Activated naive CD8-positive, alpha-beta T cell treated with anti-CD3 and anti-CD28 coated beads, Interleukin-2, amount 10 ng/mL, durations not matched to agents 7 days and 5 days (primary cell): ENCODE results near the gene TNFAIP1. TPM values are rescaled to one million over a fixed set of nuclear protein-coding genes. Genes with fewer than 3 reads are reported as not detected.

Source experiments
- ATAC-seq: fragments of 150-1000 bp; cut with Tn5 transposase; one replicate; pipeline ENCODE4 v1.10.0; 2021; ENCODE audit warnings: low read depth, moderate library complexity
- POLR2A ChIA-PET: fragments of 350-600 bp; sonication (Branson Sonifier 250); formaldehyde crosslinking; loops from one replicate; lab custom pipeline; 2021; ENCODE audit warnings: antibody characterized with exemption; lab: Charles Lee
- DNase-seq: peaks from one replicate; pipeline ENCODE4 v3.0.0; 2021
- H3K27ac Mint-ChIP-seq: one replicate; pipeline ENCODE4 v1.8.0; 2022; ENCODE audit warnings: mild to moderate bottlenecking, mixed read lengths
- H3K27me3 Mint-ChIP-seq: one replicate; pipeline ENCODE4 v1.8.0; 2022; ENCODE audit warnings: mild to moderate bottlenecking, moderate library complexity, mixed read lengths
- H3K36me3 Mint-ChIP-seq: one replicate; pipeline ENCODE4 v1.8.0; 2021; ENCODE audit warnings: mild to moderate bottlenecking, mixed read lengths
- H3K4me1 Mint-ChIP-seq: one replicate; pipeline ENCODE4 v1.8.0; 2021; ENCODE audit warnings: mixed read lengths
- H3K4me3 Mint-ChIP-seq: one replicate; pipeline ENCODE4 v1.8.0; 2022; ENCODE audit warnings: mild to moderate bottlenecking, moderate library complexity, mixed read lengths
- H3K9me3 Mint-ChIP-seq: one replicate; pipeline ENCODE4 v1.8.0; 2021; ENCODE audit warnings: mixed read lengths
- total RNA-seq, 2 experiments: library from RNA; stranded (reverse); gene quantifications; one replicate each; pipeline ENCODE4 v1.2.3, GENCODE V29; 2021

TNFAIP1 gene
- total RNA-seq, 2 experiments from 2014 or later, result 18.7 to 20.3 TPM

DNA sequence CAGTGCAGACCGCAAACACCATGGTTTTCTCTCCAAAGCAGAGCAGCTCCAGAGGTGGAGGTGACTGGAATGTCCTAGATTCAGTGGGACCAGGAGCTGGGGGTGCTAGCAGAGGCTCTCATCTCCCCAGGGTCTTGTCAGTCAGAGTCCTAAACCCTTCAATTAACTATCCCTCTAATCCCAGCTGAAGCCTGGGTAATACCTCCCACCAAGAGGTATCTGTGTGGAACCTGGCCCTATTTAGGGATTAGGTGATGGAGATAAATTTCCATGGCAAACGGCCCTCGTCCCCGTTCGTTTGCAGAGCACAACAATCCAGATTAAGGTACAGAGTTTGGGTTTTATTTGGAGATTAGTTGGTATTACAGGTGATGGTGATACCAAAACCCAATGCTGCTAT, 27.6 kb downstream of the TNFAIP1 start:
- Mint-ChIP-seq H3K27me3 (no peaks in the 10 kb centered on the region), H3K4me1 (peaks cover 5% of the 10 kb centered on the region), H3K9me3 (no peaks in the 10 kb centered on the region), H3K27ac (no peak overlapping the region), H3K36me3 (no peaks in the 10 kb centered on the region), H3K4me3 (no peak overlapping the region)
- ATAC-seq (no peak), DNase-seq (no peak)
- POLR2A ChIA-PET, result no interaction called here

- POLR2A ChIA-PET, result no interaction called here
- Mint-ChIP-seq H3K4me3 (no peak overlapping the region), H3K4me1 (no peaks in the 10 kb centered on the region), H3K9me3 (no peaks in the 10 kb centered on the region), H3K36me3 (no peaks in the 10 kb centered on the region), H3K27me3 (no peaks in the 10 kb centered on the region), H3K27ac (no peak overlapping the region)
- DNase-seq (no peak), ATAC-seq (no peak)
Measured at GRCh38 chr17:28363776-28364650, 28.5 kb downstream of the TNFAIP1 start.

DNA sequence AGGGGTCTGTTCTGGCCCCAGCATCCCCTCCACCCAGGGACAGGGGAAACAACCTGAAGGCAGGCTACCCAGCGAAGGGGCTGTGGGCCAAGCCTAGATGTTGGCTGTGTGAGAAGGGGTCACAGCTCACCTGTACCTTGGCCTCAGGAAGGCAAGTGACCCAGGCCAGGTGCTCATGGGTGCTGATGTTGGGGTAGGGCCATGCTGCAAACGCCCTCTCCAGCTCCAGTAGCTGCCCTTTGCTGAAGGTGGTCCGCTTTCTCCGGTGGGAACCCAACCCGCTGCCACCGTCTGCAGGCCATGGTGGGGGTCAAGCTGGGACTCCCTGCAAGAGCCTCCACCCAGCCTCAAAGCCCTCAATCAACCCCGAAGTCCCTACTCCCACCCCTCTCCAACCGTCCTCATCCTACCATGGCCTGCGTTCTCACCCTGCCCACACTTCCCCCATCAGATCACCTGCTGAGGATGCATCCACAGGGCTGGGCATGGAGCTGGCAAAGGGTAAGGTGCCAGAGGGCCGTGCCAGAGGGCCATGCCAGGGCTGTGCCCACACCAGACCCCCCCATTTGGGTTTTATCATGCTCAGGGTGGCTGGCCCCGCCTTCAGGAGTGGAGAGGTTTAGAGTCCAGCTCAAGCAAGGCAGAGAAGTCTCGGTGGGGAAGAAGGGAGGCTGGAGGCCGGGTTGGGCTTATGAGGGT, 29.3 kb downstream of the TNFAIP1 start, which contains the start of gene SEBOX:
Gene SEBOX, minus strand, starts transcription at position 535 of the 699 bp plus-strand sequence. Its CDS starts 48 bp downstream, at position 487.
- H3K36me3 Mint-ChIP-seq, result no peaks in the 10 kb centered on the region
- POLR2A ChIA-PET, result interaction anchor here (0.6 kb wide), 1 partner anchor 74 kb away, joined by 3 read pairs; no protein-coding TSS in a partner anchor
- no peaks in the 10 kb centered on the region for H3K4me1 Mint-ChIP-seq
- no peaks in the 10 kb centered on the region for H3K27me3 Mint-ChIP-seq
- ATAC-seq (no peak), DNase-seq (no peak)
- no peaks in the 10 kb centered on the region for H3K9me3 Mint-ChIP-seq
- no peak within 1 kb of the TSS for H3K4me3 Mint-ChIP-seq
- no peak within 1 kb of the TSS for H3K27ac Mint-ChIP-seq

GRCh38 chr17:28365487-28365886, 29.9 kb downstream of the TNFAIP1 start:
- H3K27ac Mint-ChIP-seq, result no peak overlapping the region
- POLR2A ChIA-PET, result interaction anchor here (0.6 to 2.5 kb wide), 2 partner anchors 8 to 73 kb away, joined by 3 to 9 read pairs; partner anchors contain the start of gene POLDIP2
- H3K4me3 Mint-ChIP-seq, result no peak overlapping the region
- no peaks in the 10 kb centered on the region for H3K4me1 Mint-ChIP-seq
- H3K27me3 Mint-ChIP-seq, result no peaks in the 10 kb centered on the region
- DNase-seq, result no peak
- ATAC-seq, result no peak
- no peaks in the 10 kb centered on the region for H3K9me3 Mint-ChIP-seq
- no peaks in the 10 kb centered on the region for H3K36me3 Mint-ChIP-seq

- H3K27ac Mint-ChIP-seq, result no peak overlapping the region
Measured at GRCh38 chr17:28366605-28367004, 31.0 kb downstream of the TNFAIP1 start.

GRCh38 chr17:28367641-28368305, 32.2 kb downstream of the TNFAIP1 start:
- POLR2A ChIA-PET, result interaction anchor here (1.2 to 2.5 kb wide), 2 partner anchors 10 kb away, joined by 3 to 9 read pairs; partner anchors contain the start of gene POLDIP2
- H3K27ac Mint-ChIP-seq, result no peak overlapping the region
- ATAC-seq (no peak), DNase-seq (no peak)
- H3K4me3 Mint-ChIP-seq, result no peak overlapping the region
- no peaks in the 10 kb centered on the region for H3K36me3 Mint-ChIP-seq
- H3K9me3 Mint-ChIP-seq, result no peaks in the 10 kb centered on the region
- H3K4me1 Mint-ChIP-seq, result peaks cover 8% of the 10 kb centered on the region
- no peaks in the 10 kb centered on the region for H3K27me3 Mint-ChIP-seq

More at GRCh38 chr17:28366605-28367004, 31.0 kb downstream of the TNFAIP1 start:
- no peak overlapping the region for H3K4me3 Mint-ChIP-seq
- ATAC-seq, result no peak
- H3K4me1 Mint-ChIP-seq, result peaks cover 3% of the 10 kb centered on the region
- no peaks in the 10 kb centered on the region for H3K27me3 Mint-ChIP-seq
- DNase-seq, result no peak
- POLR2A ChIA-PET, result interaction anchor here (0.9 to 2.5 kb wide), 2 partner anchors 9 to 31 kb away, joined by 4 to 9 read pairs; partner anchors contain the start of genes POLDIP2 and TNFAIP1
- H3K36me3 Mint-ChIP-seq, result no peaks in the 10 kb centered on the region
- H3K9me3 Mint-ChIP-seq, result no peaks in the 10 kb centered on the region

DNA sequence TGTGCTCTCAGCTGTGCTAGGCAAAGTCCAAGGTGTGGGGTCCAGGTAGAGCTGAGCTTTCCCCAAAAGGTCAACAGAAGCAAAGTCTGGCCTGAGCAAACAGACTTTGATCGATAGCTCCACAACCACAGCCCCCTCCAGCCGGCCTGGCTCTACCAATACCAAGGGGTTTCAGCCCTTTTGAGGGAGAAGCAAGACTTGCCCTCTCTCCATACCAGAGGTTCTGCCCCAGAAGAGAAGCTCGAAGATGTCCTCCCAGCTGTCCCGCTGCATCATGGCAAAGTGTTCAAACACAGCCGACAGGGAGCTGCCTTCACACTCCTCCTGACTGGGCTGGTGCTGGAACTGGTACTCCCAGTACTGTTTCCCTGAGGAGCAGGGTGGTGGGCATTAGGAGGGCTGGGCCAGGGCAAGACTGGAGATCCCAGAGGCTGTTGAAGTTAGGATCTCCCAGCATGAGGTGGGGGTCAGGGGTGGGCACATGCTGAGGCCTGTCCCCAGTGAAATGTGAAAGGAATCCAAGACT, 32.8 kb downstream of the TNFAIP1 start:
- POLR2A ChIA-PET, result interaction anchor here (1.2 to 1.5 kb wide), 3 partner anchors 11 to 33 kb away, joined by 3 to 5 read pairs (median 4); partner anchors contain the start of genes IFT20 and TNFAIP1

DNA sequence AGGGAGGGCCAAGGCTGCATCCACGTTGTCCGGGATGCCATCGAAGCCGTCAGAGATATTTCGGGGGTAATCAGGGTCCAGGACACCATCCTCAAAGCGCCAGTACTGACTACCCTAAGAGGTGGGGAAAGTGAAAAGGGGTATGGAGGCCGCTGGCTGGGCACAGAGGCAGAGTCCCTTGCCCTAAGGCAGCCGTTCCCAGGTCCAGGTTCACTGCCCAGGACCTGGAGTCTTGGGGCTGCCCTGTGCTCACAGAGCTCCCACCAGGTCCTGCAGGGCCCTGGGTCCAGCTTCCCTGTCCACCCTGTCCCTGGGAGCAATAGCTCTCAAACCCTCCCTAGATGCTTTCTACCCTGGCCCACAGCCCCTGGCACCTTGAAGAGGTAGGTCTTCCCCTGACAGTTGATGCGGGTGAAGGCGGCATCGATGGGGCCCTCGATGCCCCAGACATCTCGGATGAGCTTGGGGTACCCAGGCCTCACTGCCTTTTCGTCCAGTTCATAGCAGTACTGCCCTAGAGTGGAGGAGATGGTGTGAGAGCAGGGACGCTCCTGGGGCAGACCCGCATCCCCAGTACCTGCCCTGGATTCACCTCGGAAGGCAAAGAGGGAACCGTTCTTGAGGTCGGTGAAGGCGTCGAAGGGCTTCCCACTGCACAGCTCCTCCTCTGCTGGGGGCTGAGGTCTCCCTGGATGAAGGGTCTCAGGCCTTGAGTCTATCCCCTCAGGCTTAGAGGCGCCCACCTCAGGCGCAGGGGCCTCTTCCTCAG, 33.5 kb downstream of the TNFAIP1 start:
- DNase-seq, result no peak
- ATAC-seq, result no peak
- Mint-ChIP-seq H3K27ac (no peak overlapping the region), H3K4me3 (no peak overlapping the region), H3K27me3 (no peaks in the 10 kb centered on the region), H3K36me3 (no peaks in the 10 kb centered on the region), H3K4me1 (peaks cover 18% of the 10 kb centered on the region), H3K9me3 (no peaks in the 10 kb centered on the region)
- POLR2A ChIA-PET, result interaction anchor here (1.2 to 1.5 kb wide), 3 partner anchors 11 to 33 kb away, joined by 3 to 5 read pairs (median 4); partner anchors contain the start of genes IFT20 and TNFAIP1

More for the DNA sequence above, 32.8 kb downstream of the TNFAIP1 start:
- Mint-ChIP-seq H3K27me3 (no peaks in the 10 kb centered on the region), H3K4me1 (peaks cover 14% of the 10 kb centered on the region), H3K4me3 (no peak overlapping the region), H3K27ac (no peak overlapping the region), H3K36me3 (no peaks in the 10 kb centered on the region), H3K9me3 (no peaks in the 10 kb centered on the region)
- no peak for DNase-seq
- no peak for ATAC-seq

DNA sequence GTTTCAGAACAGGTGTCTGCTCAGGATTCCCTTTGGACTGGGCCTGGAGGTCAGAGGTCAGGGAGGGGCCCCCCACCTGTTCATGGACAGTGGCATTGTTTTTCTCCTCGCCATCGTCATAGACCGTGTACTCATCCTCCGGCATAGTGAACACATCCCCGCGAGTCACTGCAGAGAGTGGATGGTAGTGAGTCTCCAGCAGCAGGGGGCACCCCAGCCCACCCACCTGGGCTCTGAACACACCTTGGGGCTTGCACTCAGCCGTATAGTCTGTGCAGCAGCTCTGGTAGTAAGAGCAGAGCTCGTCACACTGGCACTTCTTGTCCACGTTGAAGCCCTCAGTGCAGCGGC, 34.1 kb downstream of the TNFAIP1 start:
- DNase-seq, result no peak
- H3K36me3 Mint-ChIP-seq, result no peaks in the 10 kb centered on the region
- POLR2A ChIA-PET, result interaction anchor here (1.5 to 3.0 kb wide), 2 partner anchors 12 to 15 kb away, joined by 4 to 16 read pairs; partner anchors contain the start of gene POLDIP2
- no peaks in the 10 kb centered on the region for H3K9me3 Mint-ChIP-seq
- no peaks in the 10 kb centered on the region for H3K27me3 Mint-ChIP-seq
- no peak overlapping the region for H3K27ac Mint-ChIP-seq
- H3K4me3 Mint-ChIP-seq, result no peak overlapping the region
- ATAC-seq, result no peak
- H3K4me1 Mint-ChIP-seq, result peaks cover 18% of the 10 kb centered on the region

DNA sequence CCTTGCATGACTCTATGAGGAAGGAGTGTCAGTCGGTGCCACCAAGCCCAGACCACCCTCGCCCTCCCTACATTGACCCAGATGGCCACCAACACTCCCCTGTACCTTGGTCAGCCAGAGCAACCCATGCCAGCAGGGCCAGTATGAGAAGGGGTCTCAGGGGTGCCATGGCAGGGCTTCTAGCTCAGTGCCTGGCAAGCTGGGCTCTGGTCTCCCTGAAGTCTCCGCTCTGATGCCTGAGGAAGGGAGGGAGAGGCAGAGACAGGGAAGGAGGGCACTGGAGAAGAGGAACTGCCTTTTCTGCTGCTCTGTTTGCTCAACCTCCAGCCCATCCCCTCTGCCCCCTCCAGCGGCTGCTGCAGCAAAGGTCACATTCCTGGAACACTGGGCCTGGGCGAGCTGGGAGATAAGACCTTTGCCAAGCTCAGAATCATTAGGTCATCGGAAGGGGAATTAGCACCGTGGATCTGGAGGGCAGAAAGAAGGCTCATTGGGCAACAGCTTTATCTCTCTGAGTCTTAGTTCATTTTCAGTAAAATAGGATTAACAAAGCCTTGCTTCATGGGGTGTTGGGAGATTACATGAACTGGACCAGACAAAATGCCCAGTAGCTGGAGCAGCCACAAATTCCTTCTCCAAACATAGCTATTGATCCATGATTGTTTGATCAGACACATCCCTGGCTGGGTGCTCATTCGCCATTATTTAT, 34.6 kb downstream of the TNFAIP1 start, which contains the start of gene VTN:
Gene VTN, minus strand, starts transcription at position 273 of the 709 bp plus-strand sequence. Its CDS starts 104 bp downstream, at position 169.
- no peak for ATAC-seq

GRCh38 chr17:28370744-28371103, 35.2 kb downstream of the TNFAIP1 start:
- Mint-ChIP-seq H3K27me3 (no peaks in the 10 kb centered on the region), H3K4me1 (peaks cover 18% of the 10 kb centered on the region), H3K36me3 (no peaks in the 10 kb centered on the region), H3K9me3 (no peaks in the 10 kb centered on the region), H3K27ac (peak overlapping the region; percentile 88), H3K4me3 (peak overlapping the region; percentile 94)
- POLR2A ChIA-PET, result interaction anchor here (0.8 to 3.4 kb wide), 3 partner anchors 13 to 35 kb away, joined by 3 to 19 read pairs (median 16); partner anchors contain the start of genes IFT20, POLDIP2 and TNFAIP1
- ATAC-seq (no peak), DNase-seq (no peak)

More for the DNA sequence above, 34.6 kb downstream of the TNFAIP1 start, which contains the start of gene VTN:
- H3K27ac Mint-ChIP-seq, result peak within 1 kb of the TSS; percentile 88
- no peaks in the 10 kb centered on the region for H3K27me3 Mint-ChIP-seq
- no peaks in the 10 kb centered on the region for H3K36me3 Mint-ChIP-seq
- peak within 1 kb of the TSS; percentile 94 for H3K4me3 Mint-ChIP-seq
- no peaks in the 10 kb centered on the region for H3K9me3 Mint-ChIP-seq
- DNase-seq, result no peak
- POLR2A ChIA-PET, result interaction anchor here (0.8 to 3.4 kb wide), 3 partner anchors 13 to 35 kb away, joined by 3 to 19 read pairs (median 16); partner anchors contain the start of genes IFT20, POLDIP2 and TNFAIP1
- peaks cover 18% of the 10 kb centered on the region for H3K4me1 Mint-ChIP-seq
